Upper lobe of left lung (tissue), 6 donors: Measurements from ENCODE around the gene CXCR3. TPM values are rescaled to one million over a fixed set of nuclear protein-coding genes. Genes with fewer than 3 reads are reported as not detected.

Experiments
- ATAC-seq, 2 donors: fragments of 200-7000 bp; cut with Tn5 transposase; one replicate each; pipeline ENCODE4 v1.9.1; 2022; ENCODE audit warnings: mild to moderate bottlenecking in 2 of 2, moderate library complexity in 2 of 2; ENCODE audit not compliant: low FRiP score in 2 of 2
- DNase-seq, 2 donors: peaks; one replicate each; pipeline ENCODE4 v3.0.0-alpha.2; 2019 to 2020
- H3K27ac ChIP-seq, 4 donors: fragments of 200-600 bp; sonication (generic); one replicate each; pipeline ENCODE4 v1.5.1; 2016 to 2019
- H3K27me3 ChIP-seq, 4 donors: fragments of 200-600 bp; sonication (generic); one replicate each; pipeline ENCODE4 v1.5.1; 2017 to 2019
- H3K36me3 ChIP-seq, 4 donors: fragments of 200-600 bp; sonication (generic); one replicate each; pipeline ENCODE4 v1.5.1; 2016 to 2019
- H3K4me1 ChIP-seq, 4 donors: fragments of 200-600 bp; sonication (generic); one replicate each; pipeline ENCODE4 v1.5.1; 2018 to 2019
- H3K4me3 ChIP-seq, 4 donors: fragments of 200-600 bp; sonication (generic); one replicate each; pipeline ENCODE4 v1.5.1; 2017 to 2019; ENCODE audit warnings: mild to moderate bottlenecking in 2 of 4, moderate library complexity in 1 of 4
- H3K9me3 ChIP-seq, 4 donors: fragments of 200-600 bp; sonication (generic); one replicate each; pipeline ENCODE4 v1.5.1; 2018 to 2019
- EP300 ChIP-seq, 4 donors: sonication (generic); formaldehyde crosslinking; IDR thresholded peaks; one replicate each; pipeline ENCODE4 v1.5.1; 2017; ENCODE audit warnings: antibody characterized with exemption in 4 of 4, control low read depth in 2 of 4
- POLR2A ChIP-seq, 4 donors: fragments of 450-650 bp; IDR thresholded peaks; one replicate each; pipeline ENCODE4 v1.5.1; 2016 to 2017; ENCODE audit warnings: antibody characterized with exemption in 4 of 4, mild to moderate bottlenecking in 2 of 4
- POLR2AphosphoS5 ChIP-seq, 2 donors: sonication (generic); formaldehyde crosslinking; IDR thresholded peaks; one replicate each; pipeline ENCODE4 v1.5.1; 2017; ENCODE audit warnings: antibody characterized with exemption in 2 of 2
- WGBS, 2 donors: methylation state at CpG; one replicate each; pipeline ENCODE4 v1.1.5; 2017 to 2018; 5-methylcytosine and 5-hydroxymethylcytosine counted together
- total RNA-seq, 6 donors: library from RNA; depleted of rRNA in 4 of 6; stranded (reverse); fragments of >200 nt in 4 of 6; gene quantifications; one replicate each; pipeline versions ENCODE4 v1.1.0 to v1.2.1, GENCODE V29; 2016 to 2021
- TF ChIP-seq, protein P1 (sequence below), 6 experiments: fragments of 450-650 bp in 4 of 6; fragments of 200-600 bp in 2 of 6; sonication (generic) in 2 of 6; IDR thresholded peaks; one replicate each; pipeline ENCODE4 v1.5.1; 2016 to 2019; ENCODE audit warnings: antibody characterized with exemption in 6 of 6
- donor health status: DM: no; HTN: no; CAD: no; lungs with moderate emphysema.
- donor health status: DM: no; HTN: yes; CAD: no; lungs with severe emphysema.

CXCR3 gene
- total RNA-seq, 6 donors from 2014 or later = 0.76 to 5.2 (median 0.97) TPM; not detected in 1

DNA sequence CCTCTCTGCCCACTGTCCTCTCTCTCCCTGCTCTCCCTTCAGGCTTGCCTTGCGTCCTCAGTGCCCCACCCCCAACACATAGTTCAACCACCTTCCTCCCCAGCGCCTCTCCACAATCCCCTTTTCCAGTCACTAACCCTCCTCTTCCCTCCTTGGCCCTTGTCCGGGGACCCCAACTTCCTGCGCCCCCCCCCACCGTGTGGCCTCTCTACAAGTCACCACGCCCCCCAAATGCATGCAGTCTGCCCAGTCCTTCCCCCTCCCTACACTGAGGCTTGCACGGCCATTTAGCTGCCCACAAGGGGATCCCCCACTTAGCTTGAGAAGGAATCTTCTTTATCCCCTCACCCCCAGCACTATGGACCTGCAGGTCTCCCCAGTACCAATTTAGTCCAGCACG lies 569 bp downstream of the CXCR3 start:
- Histone ChIP-seq H3K27ac (peak overlapping the region in 1 of 4 donors; percentile 14), H3K4me3 (peak overlapping the region in 3 of 4 donors; percentile 8 to 20 (median 14)), H3K36me3 (peaks cover 0 to 14% (median 6%) of the 10 kb centered on the region in 4 donors), H3K4me1 (peaks cover 5 to 11% (median 8%) of the 10 kb centered on the region in 4 donors), H3K9me3 (no peaks in the 10 kb centered on the region), H3K27me3 (peaks cover 0 to 4% (median 0%) of the 10 kb centered on the region in 4 donors)
- WGBS, 2 donors = 59 to 72% methylated on average over 8 of the region's 8 CpGs
- DNase-seq = no peak
- ATAC-seq = no peak
- TF ChIP-seq POLR2AphosphoS5 (IDR thresholded peaks at IDR 0.05) (no peak), EP300 (IDR thresholded peaks at IDR 0.05) (no peak), POLR2A (IDR thresholded peaks at IDR 0.05) (no peak)
- TF ChIP-seq, protein P1, sequence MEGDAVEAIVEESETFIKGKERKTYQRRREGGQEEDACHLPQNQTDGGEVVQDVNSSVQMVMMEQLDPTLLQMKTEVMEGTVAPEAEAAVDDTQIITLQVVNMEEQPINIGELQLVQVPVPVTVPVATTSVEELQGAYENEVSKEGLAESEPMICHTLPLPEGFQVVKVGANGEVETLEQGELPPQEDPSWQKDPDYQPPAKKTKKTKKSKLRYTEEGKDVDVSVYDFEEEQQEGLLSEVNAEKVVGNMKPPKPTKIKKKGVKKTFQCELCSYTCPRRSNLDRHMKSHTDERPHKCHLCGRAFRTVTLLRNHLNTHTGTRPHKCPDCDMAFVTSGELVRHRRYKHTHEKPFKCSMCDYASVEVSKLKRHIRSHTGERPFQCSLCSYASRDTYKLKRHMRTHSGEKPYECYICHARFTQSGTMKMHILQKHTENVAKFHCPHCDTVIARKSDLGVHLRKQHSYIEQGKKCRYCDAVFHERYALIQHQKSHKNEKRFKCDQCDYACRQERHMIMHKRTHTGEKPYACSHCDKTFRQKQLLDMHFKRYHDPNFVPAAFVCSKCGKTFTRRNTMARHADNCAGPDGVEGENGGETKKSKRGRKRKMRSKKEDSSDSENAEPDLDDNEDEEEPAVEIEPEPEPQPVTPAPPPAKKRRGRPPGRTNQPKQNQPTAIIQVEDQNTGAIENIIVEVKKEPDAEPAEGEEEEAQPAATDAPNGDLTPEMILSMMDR (IDR thresholded peaks at IDR 0.05) = no peak

DNA sequence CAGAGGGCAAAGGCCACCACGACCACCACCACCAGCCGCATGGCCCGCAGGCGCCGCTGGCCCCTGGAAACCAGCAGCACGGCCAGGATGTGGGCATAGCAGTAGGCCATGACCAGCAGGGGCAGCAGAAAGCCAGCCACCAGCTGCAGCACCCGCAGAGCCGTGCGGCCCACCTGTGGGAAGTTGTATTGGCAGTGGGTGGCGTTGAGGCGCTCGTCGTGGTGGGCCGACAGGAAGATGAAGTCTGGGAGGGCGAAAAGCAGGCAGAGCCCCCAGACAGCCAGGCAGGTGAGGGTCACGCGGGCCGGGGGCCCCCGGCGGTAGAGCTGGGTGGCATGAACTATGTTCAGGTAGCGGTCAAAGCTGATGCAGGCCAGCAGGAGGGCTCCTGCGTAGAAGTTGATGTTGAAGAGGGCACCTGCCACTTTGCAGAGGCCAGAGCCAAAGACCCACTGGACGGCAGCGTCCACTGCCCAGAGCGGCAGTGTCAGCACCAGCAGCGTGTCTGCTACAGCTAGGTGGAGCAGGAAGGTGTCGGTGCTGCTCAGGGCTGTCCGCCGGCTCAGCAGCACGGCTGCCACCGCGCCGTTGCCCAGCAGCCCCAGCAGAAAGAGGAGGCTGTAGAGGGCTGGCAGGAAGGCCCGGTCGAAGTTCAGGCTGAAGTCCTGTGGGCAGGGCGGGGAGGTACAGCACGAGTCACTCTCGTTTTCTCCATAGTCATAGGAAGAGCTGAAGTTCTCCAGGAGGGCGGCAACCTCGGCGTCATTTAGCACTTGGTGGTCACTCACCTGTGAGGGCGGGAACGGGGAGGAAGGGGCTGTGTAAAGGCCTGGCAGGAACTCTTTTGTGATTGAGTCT lies 1.4 kb downstream of the CXCR3 start:
- 89 to 95% methylated on average over 12 to 26 of the region's 43 CpGs for WGBS, 2 donors

DNA sequence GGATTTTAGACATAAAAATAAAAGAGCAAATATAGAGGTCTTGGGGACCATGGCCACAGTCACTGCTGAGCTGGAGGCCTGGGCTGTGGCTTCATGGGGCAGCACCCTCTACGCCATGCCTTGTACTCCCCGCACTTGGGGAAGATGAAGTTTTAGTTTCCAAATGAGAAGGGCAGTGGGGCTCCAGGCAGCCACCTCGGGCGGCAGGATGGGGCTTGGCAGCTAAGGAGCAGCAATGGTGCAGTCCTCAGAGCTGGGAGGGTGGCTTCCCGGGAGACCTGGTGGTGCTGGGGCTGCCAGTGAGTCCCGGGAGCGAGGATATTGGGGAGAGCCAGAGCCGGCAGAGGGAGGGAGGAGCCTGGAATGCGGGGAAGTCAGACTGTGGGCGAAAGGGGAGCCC lies 2.4 kb downstream of the CXCR3 start:
- Histone ChIP-seq H3K27me3 (peaks cover 0 to 4% (median 0%) of the 10 kb centered on the region in 4 donors), H3K4me1 (peaks cover 0 to 5% (median 0%) of the 10 kb centered on the region in 4 donors), H3K9me3 (no peaks in the 10 kb centered on the region), H3K36me3 (peaks cover 0 to 25% (median 8%) of the 10 kb centered on the region in 4 donors), H3K27ac (no peak overlapping the region), H3K4me3 (no peak overlapping the region)
- DNase-seq = no peak
- no peak for ATAC-seq
- 86 to 92% methylated on average over 10 of the region's 10 CpGs for WGBS, 2 donors
- TF ChIP-seq, protein P1 (IDR thresholded peaks at IDR 0.05) = no peak

More for the DNA sequence above, 1.4 kb downstream of the CXCR3 start:
- Histone ChIP-seq H3K27ac (peak overlapping the region in 2 of 4 donors; percentile 11 to 14), H3K9me3 (no peaks in the 10 kb centered on the region), H3K4me3 (peak overlapping the region in 2 of 4 donors; percentile 14 to 20), H3K4me1 (peaks cover 0 to 5% (median under 1%) of the 10 kb centered on the region in 4 donors), H3K36me3 (peaks cover 0 to 18% (median 8%) of the 10 kb centered on the region in 4 donors), H3K27me3 (peaks cover 0 to 4% (median 0%) of the 10 kb centered on the region in 4 donors)
- DNase-seq (peak in 1 of 2 donors; percentile 59), ATAC-seq (no peak)
- TF ChIP-seq, protein P1 (IDR thresholded peaks at IDR 0.05) = no peak
- TF ChIP-seq POLR2AphosphoS5 (IDR thresholded peaks at IDR 0.05) (no peak), EP300 (IDR thresholded peaks at IDR 0.05) (no peak), POLR2A (IDR thresholded peaks at IDR 0.05) (no peak)

DNA sequence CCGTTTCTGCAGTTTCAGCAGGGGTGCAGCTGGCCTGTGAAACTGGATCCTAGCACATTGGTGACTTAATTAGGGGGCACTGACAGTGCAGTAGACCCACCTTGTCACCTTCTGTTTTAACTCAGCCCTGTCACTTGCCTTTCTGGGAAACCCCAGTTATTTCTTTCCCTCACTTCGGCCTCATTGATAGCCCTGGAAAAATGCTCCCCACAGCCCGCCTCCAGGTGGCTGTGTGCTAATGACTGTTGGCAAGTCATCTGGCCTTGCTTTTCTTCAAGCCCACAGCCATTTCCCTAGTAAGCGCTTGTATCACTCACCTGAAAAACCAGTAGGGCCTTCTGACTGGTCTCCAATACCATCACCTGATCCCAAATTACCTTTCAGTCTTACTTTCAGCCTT lies 3.3 kb downstream of the CXCR3 start:
- WGBS, 2 donors = 95 to 100% methylated on average over 3 to 4 of the region's 4 CpGs
- TF ChIP-seq POLR2AphosphoS5 (IDR thresholded peaks at IDR 0.05) = no peak
- TF ChIP-seq POLR2A (IDR thresholded peaks at IDR 0.05) = no peak
- TF ChIP-seq, protein P1 (IDR thresholded peaks at IDR 0.05) = no peak
- TF ChIP-seq EP300 (IDR thresholded peaks at IDR 0.05) = no peak

More for the DNA sequence above, 3.3 kb downstream of the CXCR3 start:
- peaks cover 0 to 5% (median 0%) of the 10 kb centered on the region in 4 donors for H3K4me1 ChIP-seq
- H3K4me3 ChIP-seq = no peak overlapping the region
- ATAC-seq (no peak), DNase-seq (no peak)
- H3K9me3 ChIP-seq = no peaks in the 10 kb centered on the region
- H3K27ac ChIP-seq = no peak overlapping the region
- H3K36me3 ChIP-seq = peaks cover 0 to 33% (median 9%) of the 10 kb centered on the region in 4 donors
- peaks cover 0 to 4% (median 0%) of the 10 kb centered on the region in 4 donors for H3K27me3 ChIP-seq
